ENCODE data around the gene TBCD.

The TBCD gene

GRCh38 chr17:82786427-82786826 lies 34.6 kb downstream of the TBCD start:
- TF ChIP-seq ZNF274 (IDR thresholded peaks at IDR 0.05; ENCODE audit: low read depth, low read length) = no peak
- H3K4me3 ChIP-seq (ENCODE audit: low read length) = no peak overlapping the region

- no peak for TF ChIP-seq ZNF274 (IDR thresholded peaks at IDR 0.05; ENCODE audit: low read depth, low read length)
- H3K4me3 ChIP-seq (ENCODE audit: low read length) = no peak overlapping the region
Measured at GRCh38 chr17:82787081-82787848, 35.4 kb downstream of the TBCD start.

GRCh38 chr17:82788206-82789001 lies 36.5 kb downstream of the TBCD start:
- H3K4me3 ChIP-seq (ENCODE audit: low read length) = no peak overlapping the region
- no peak for TF ChIP-seq ZNF274 (IDR thresholded peaks at IDR 0.05; ENCODE audit: low read depth, low read length)

GRCh38 chr17:82789051-82789592 lies 37.3 kb downstream of the TBCD start:
- no peak for TF ChIP-seq ZNF274 (IDR thresholded peaks at IDR 0.05; ENCODE audit: low read depth, low read length)
- H3K4me3 ChIP-seq (ENCODE audit: low read length) = no peak overlapping the region

- no peak for TF ChIP-seq ZNF274 (IDR thresholded peaks at IDR 0.05; ENCODE audit: low read depth, low read length)
- no peak overlapping the region for H3K4me3 ChIP-seq (ENCODE audit: low read length)
Measured at GRCh38 chr17:82789806-82790205, 37.9 kb downstream of the TBCD start.

- no peak for TF ChIP-seq ZNF274 (IDR thresholded peaks at IDR 0.05; ENCODE audit: low read depth, low read length)
- H3K4me3 ChIP-seq (ENCODE audit: low read length) = no peak overlapping the region
Measured at GRCh38 chr17:82790391-82790790, 38.5 kb downstream of the TBCD start.

- TF ChIP-seq ZNF274 (IDR thresholded peaks at IDR 0.05; ENCODE audit: low read depth, low read length) = no peak
- H3K4me3 ChIP-seq (ENCODE audit: low read length) = no peak overlapping the region
Measured at GRCh38 chr17:82791532-82791931, 39.7 kb downstream of the TBCD start.

- H3K4me3 ChIP-seq (ENCODE audit: low read length) = no peak overlapping the region
- TF ChIP-seq ZNF274 (IDR thresholded peaks at IDR 0.05; ENCODE audit: low read depth, low read length) = no peak
Measured at GRCh38 chr17:82793974-82794630, 42.2 kb downstream of the TBCD start.

GRCh38 chr17:82794781-82795482 lies 43.1 kb downstream of the TBCD start:
- no peak for TF ChIP-seq ZNF274 (IDR thresholded peaks at IDR 0.05; ENCODE audit: low read depth, low read length)
- no peak overlapping the region for H3K4me3 ChIP-seq (ENCODE audit: low read length)

GRCh38 chr17:82795615-82796014 lies 43.8 kb downstream of the TBCD start:
- no peak overlapping the region for H3K4me3 ChIP-seq (ENCODE audit: low read length)
- TF ChIP-seq ZNF274 (IDR thresholded peaks at IDR 0.05; ENCODE audit: low read depth, low read length) = no peak

- TF ChIP-seq ZNF274 (IDR thresholded peaks at IDR 0.05; ENCODE audit: low read depth, low read length) = no peak
- H3K4me3 ChIP-seq (ENCODE audit: low read length) = no peak overlapping the region
Measured at GRCh38 chr17:82797061-82797460, 45.2 kb downstream of the TBCD start.

- TF ChIP-seq ZNF274 (IDR thresholded peaks at IDR 0.05; ENCODE audit: low read depth, low read length) = no peak
- H3K4me3 ChIP-seq (ENCODE audit: low read length) = no peak overlapping the region
Measured at GRCh38 chr17:82798752-82799151, 46.9 kb downstream of the TBCD start.

- no peak overlapping the region for H3K4me3 ChIP-seq (ENCODE audit: low read length)
- TF ChIP-seq ZNF274 (IDR thresholded peaks at IDR 0.05; ENCODE audit: low read depth, low read length) = no peak
Measured at GRCh38 chr17:82799591-82799990, 47.7 kb downstream of the TBCD start.

GRCh38 chr17:82800885-82801284 lies 49.0 kb downstream of the TBCD start:
- TF ChIP-seq ZNF274 (IDR thresholded peaks at IDR 0.05; ENCODE audit: low read depth, low read length) = no peak
- H3K4me3 ChIP-seq (ENCODE audit: low read length) = no peak overlapping the region

Data from GM08714 (cell line).